ENCODE data around the gene RIPK4. TPM values are rescaled to one million over a fixed set of nuclear protein-coding genes. Genes with fewer than 3 reads are reported as not detected.

Gene RIPK4
- total RNA-seq, 4 donors from 2014 or later = 0.91 to 1.7 (median 1.1) TPM

DNA sequence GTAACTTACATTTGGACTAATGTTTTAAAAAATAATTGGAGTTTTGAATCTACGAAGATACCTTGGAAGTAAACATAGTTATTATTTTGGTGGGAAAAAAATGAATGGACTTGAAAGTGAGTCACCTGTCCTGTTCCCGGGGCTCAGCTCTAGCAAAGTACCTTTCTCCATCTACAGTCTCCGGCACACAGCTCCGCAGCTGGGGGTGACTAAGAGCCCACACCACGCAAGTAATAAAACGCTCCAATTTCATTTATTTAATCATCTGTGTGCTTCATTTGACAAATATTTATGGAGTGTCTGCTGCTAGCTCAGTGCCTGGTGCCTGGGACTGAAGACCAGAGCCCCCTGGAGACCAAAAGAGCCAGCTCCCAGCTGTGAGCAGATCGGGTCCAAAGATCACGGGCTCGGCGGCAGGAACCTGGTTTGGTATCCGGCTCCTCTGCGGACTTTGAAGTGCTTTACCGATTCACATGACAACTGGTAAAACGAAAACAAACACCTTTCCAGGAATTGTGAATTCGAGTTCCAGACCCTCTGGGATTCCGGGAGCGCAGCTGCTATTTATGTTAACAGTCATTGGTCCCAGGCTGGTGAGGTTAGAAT is 1.7 kb upstream of the RIPK4 start:
- Histone ChIP-seq H3K27me3 (peaks cover 14 to 99% (median 63%) of the 10 kb centered on the region in 4 donors), H3K27ac (replicated peaks in 1 of 4) (no peak overlapping the region), H3K36me3 (no peaks in the 10 kb centered on the region), H3K4me1 (peaks cover 25 to 32% (median 30%) of the 10 kb centered on the region in 4 donors), H3K4me3 (peak overlapping the region; percentile 10 to 43 (median 34)), H3K9me3 (no peaks in the 10 kb centered on the region)
- DNase-seq (ENCODE audit: extremely low spot score) = no peak
- intact Hi-C loops (cut with DNase I) = no loop called here
- TF ChIP-seq POLR2AphosphoS5 (IDR thresholded peaks at IDR 0.05) = no peak
- no peak for TF ChIP-seq CTCF (IDR thresholded peaks at IDR 0.05)
- no peak for TF ChIP-seq EP300 (IDR thresholded peaks at IDR 0.05)
- no peak for TF ChIP-seq POLR2A (IDR thresholded peaks at IDR 0.05; ENCODE audit: low read depth)
- 4% methylated on average over 17 of the region's 17 CpGs for WGBS

- no peak for DNase-seq (ENCODE audit: extremely low spot score)
- H3K27ac ChIP-seq (replicated peaks in 1 of 4) = no peak overlapping the region
These were observed 969 bp upstream of the RIPK4 start for GRCh38 chr21:41767606-41768436.

DNA sequence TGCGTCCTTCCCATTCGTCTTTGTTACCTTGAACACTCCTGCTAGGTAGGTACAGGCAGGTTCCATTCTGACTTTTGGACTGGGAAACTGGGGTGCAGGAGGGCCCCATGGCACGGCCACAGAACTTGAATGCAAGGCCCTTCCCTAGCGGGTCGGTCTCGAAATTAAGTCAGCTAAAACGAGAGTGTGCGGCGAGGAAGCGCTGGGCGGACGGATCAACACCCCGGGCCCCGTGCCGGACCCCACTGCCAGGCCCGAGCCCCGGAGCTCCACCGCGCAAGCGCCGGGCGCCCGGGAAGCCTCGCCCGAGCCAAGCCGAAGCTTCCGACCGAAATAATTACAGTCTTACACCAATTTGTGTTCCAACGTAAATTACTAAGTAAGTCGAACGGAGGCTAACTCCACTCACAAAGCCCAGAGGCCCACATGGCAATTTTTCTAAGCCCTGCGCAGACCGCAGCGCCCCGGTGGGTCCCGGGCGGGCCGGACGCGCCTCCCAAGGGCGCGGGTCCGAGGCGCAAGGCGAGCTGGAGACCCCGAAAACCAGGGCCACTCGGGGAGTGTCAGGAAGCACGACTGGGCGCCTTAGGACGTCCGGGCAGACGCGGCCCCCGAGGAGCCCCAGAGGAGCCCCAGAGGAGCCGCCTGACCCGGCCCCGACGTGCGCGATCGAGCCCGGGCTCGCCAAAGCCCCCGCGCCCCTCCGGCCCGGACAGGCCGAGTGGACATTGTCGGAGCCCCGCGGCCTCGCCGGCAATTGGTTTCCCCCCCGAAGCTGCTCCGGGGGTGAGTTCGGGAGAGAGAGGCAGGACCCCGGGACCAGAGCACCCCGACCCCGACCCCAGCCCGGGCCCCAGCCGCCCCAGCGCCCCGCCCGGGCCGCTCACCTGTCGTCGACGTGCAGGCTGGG is 624 bp downstream of the RIPK4 start:
- H3K4me1 ChIP-seq = peaks cover 34 to 47% (median 44%) of the 10 kb centered on the region in 4 donors
- DNase-seq (ENCODE audit: extremely low spot score) = no peak
- TF ChIP-seq POLR2A (IDR thresholded peaks at IDR 0.05; ENCODE audit: low read depth) = no peak
- no peak for TF ChIP-seq EP300 (IDR thresholded peaks at IDR 0.05)
- no peak for TF ChIP-seq POLR2AphosphoS5 (IDR thresholded peaks at IDR 0.05)
- TF ChIP-seq CTCF (IDR thresholded peaks at IDR 0.05) = no peak
- H3K4me3 ChIP-seq = peak overlapping the region; percentile 37 to 53 (median 38)
- peak overlapping the region; percentile 39 to 62 (median 48) for H3K27ac ChIP-seq (replicated peaks in 1 of 4)
- peaks cover 14 to 99% (median 68%) of the 10 kb centered on the region in 4 donors for H3K27me3 ChIP-seq
- no peaks in the 10 kb centered on the region for H3K36me3 ChIP-seq
- WGBS = 18% methylated on average over 30 of the region's 88 CpGs
- H3K9me3 ChIP-seq = no peaks in the 10 kb centered on the region
- intact Hi-C loops (cut with DNase I) = no loop called here

More at GRCh38 chr21:41767606-41768436, 969 bp upstream of the RIPK4 start:
- no peaks in the 10 kb centered on the region for H3K36me3 ChIP-seq
- no peak for TF ChIP-seq EP300 (IDR thresholded peaks at IDR 0.05)
- TF ChIP-seq POLR2AphosphoS5 (IDR thresholded peaks at IDR 0.05) = no peak
- no peak for TF ChIP-seq CTCF (IDR thresholded peaks at IDR 0.05)
- TF ChIP-seq POLR2A (IDR thresholded peaks at IDR 0.05; ENCODE audit: low read depth) = no peak
- H3K9me3 ChIP-seq = no peaks in the 10 kb centered on the region
- H3K27me3 ChIP-seq = peaks cover 14 to 99% (median 66%) of the 10 kb centered on the region in 4 donors
- H3K4me3 ChIP-seq = peak overlapping the region in 3 of 4 donors; percentile 10 to 43 (median 27)
- intact Hi-C loops (cut with DNase I) = no loop called here
- peaks cover 25 to 34% (median 30%) of the 10 kb centered on the region in 4 donors for H3K4me1 ChIP-seq
- WGBS = 6% methylated on average over 26 of the region's 26 CpGs

DNA sequence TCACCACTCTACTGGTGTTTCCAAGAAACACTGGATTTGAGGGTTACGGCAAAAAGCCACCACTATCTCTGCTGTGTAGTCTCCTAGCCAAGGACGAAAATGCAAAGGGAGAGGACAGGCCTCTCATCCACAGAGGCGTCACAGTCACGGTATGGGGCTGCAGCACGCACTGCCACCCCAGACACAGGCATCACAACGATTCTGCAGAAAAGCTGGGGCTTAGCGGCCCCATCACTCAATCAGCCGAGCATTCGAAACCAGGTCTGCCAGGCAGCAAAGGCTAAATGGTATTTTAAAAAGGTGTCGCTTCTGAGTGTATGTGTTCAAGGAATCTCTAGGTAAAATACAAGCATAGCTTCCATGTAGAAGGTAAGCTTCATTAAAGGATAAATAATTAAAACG is 1.4 kb downstream of the RIPK4 start:
- Histone ChIP-seq H3K27ac (replicated peaks in 1 of 4) (no peak overlapping the region), H3K36me3 (no peaks in the 10 kb centered on the region), H3K4me1 (peaks cover 34 to 56% (median 49%) of the 10 kb centered on the region in 4 donors), H3K27me3 (peaks cover 14 to 99% (median 75%) of the 10 kb centered on the region in 4 donors), H3K4me3 (peak overlapping the region in 1 of 4 donors; percentile 53), H3K9me3 (no peaks in the 10 kb centered on the region)
- no peak for DNase-seq (ENCODE audit: extremely low spot score)
- intact Hi-C loops (cut with DNase I) = no loop called here
- TF ChIP-seq CTCF (IDR thresholded peaks at IDR 0.05) = no peak
- no peak for TF ChIP-seq EP300 (IDR thresholded peaks at IDR 0.05)
- no peak for TF ChIP-seq POLR2AphosphoS5 (IDR thresholded peaks at IDR 0.05)
- no peak for TF ChIP-seq POLR2A (IDR thresholded peaks at IDR 0.05; ENCODE audit: low read depth)
- WGBS = 80% methylated on average over 11 of the region's 11 CpGs

All from esophagus muscularis mucosa (tissue), 4 donors.